ENCODE data around the gene ROR1.

ROR1 gene

GRCh38 chr1:63892632-63893395 lies 119.0 kb downstream of the ROR1 start:
- no peaks in the 10 kb centered on the region for H3K27me3 ChIP-seq (replicated peaks; ENCODE audit: control insufficient read depth, insufficient read depth, low read length)
- no peaks in the 10 kb centered on the region for H3K36me3 ChIP-seq (ENCODE audit: control insufficient read depth, insufficient read depth, low read length)
- peak; percentile 64 for DNase-seq (ENCODE audit: extremely low read depth, insufficient read length)
- TF ChIP-seq CTCF (IDR thresholded peaks at IDR 0.05; ENCODE audit: insufficient read depth, low read length, poor library complexity, severe bottlenecking): no peak
- no peak overlapping the region for H3K4me3 ChIP-seq (replicated peaks; ENCODE audit: low read depth, low read length)

- Histone ChIP-seq H3K27me3 (replicated peaks; ENCODE audit: control insufficient read depth, insufficient read depth, low read length) (no peaks in the 10 kb centered on the region), H3K36me3 (ENCODE audit: control insufficient read depth, insufficient read depth, low read length) (no peaks in the 10 kb centered on the region), H3K4me3 (replicated peaks; ENCODE audit: low read depth, low read length) (no peak overlapping the region)
- no peak for TF ChIP-seq CTCF (IDR thresholded peaks at IDR 0.05; ENCODE audit: insufficient read depth, low read length, poor library complexity, severe bottlenecking)
- DNase-seq (ENCODE audit: extremely low read depth, insufficient read length): no peak
Measured at GRCh38 chr1:63893976-63894375, 120.2 kb downstream of the ROR1 start.

- Histone ChIP-seq H3K27me3 (replicated peaks; ENCODE audit: control insufficient read depth, insufficient read depth, low read length) (no peaks in the 10 kb centered on the region), H3K36me3 (ENCODE audit: control insufficient read depth, insufficient read depth, low read length) (no peaks in the 10 kb centered on the region), H3K4me3 (replicated peaks; ENCODE audit: low read depth, low read length) (no peak overlapping the region)
- DNase-seq (ENCODE audit: extremely low read depth, insufficient read length): no peak
- TF ChIP-seq CTCF (IDR thresholded peaks at IDR 0.05; ENCODE audit: insufficient read depth, low read length, poor library complexity, severe bottlenecking): no peak
Measured at GRCh38 chr1:63894627-63895265, 120.9 kb downstream of the ROR1 start.

GRCh38 chr1:63896755-63897154 lies 122.9 kb downstream of the ROR1 start:
- Histone ChIP-seq H3K27me3 (replicated peaks; ENCODE audit: control insufficient read depth, insufficient read depth, low read length) (no peaks in the 10 kb centered on the region), H3K36me3 (ENCODE audit: control insufficient read depth, insufficient read depth, low read length) (no peaks in the 10 kb centered on the region), H3K4me3 (replicated peaks; ENCODE audit: low read depth, low read length) (no peak overlapping the region)
- no peak for DNase-seq (ENCODE audit: extremely low read depth, insufficient read length)
- no peak for TF ChIP-seq CTCF (IDR thresholded peaks at IDR 0.05; ENCODE audit: insufficient read depth, low read length, poor library complexity, severe bottlenecking)

- DNase-seq (ENCODE audit: extremely low read depth, insufficient read length): no peak
- no peak for TF ChIP-seq CTCF (IDR thresholded peaks at IDR 0.05; ENCODE audit: insufficient read depth, low read length, poor library complexity, severe bottlenecking)
- H3K36me3 ChIP-seq (ENCODE audit: control insufficient read depth, insufficient read depth, low read length): no peaks in the 10 kb centered on the region
- no peaks in the 10 kb centered on the region for H3K27me3 ChIP-seq (replicated peaks; ENCODE audit: control insufficient read depth, insufficient read depth, low read length)
- H3K4me3 ChIP-seq (replicated peaks; ENCODE audit: low read depth, low read length): no peak overlapping the region
Measured at GRCh38 chr1:63898428-63899196, 124.8 kb downstream of the ROR1 start.

Measured in GM06990 (cell line).